ENCODE measurements around the gene PRRT1.

DNA sequence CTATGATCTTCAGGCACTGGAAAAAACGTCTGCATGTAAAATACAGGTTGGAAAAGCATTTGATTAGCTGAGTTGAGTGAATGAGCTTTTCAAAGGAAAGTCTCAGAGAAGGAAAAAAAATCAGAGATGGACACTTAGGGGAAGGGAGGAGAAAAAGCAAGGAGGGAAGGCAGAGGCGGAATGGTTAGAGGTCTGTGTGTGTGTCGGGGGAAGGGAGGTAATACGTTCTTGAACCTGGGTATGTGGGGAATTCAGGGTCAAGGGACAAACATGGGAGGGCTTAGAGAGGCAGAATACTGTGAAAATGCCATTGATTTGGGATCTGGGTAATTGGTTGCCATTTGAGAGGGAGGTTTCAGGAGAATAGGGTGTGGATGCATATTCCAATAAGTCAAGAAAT, 5.1 kb downstream of the PRRT1 start:
- TF ChIP-seq, protein P1, sequence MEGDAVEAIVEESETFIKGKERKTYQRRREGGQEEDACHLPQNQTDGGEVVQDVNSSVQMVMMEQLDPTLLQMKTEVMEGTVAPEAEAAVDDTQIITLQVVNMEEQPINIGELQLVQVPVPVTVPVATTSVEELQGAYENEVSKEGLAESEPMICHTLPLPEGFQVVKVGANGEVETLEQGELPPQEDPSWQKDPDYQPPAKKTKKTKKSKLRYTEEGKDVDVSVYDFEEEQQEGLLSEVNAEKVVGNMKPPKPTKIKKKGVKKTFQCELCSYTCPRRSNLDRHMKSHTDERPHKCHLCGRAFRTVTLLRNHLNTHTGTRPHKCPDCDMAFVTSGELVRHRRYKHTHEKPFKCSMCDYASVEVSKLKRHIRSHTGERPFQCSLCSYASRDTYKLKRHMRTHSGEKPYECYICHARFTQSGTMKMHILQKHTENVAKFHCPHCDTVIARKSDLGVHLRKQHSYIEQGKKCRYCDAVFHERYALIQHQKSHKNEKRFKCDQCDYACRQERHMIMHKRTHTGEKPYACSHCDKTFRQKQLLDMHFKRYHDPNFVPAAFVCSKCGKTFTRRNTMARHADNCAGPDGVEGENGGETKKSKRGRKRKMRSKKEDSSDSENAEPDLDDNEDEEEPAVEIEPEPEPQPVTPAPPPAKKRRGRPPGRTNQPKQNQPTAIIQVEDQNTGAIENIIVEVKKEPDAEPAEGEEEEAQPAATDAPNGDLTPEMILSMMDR (conservative IDR thresholded peaks at IDR 0.05; ENCODE audit: low read length), result no peak
- TF ChIP-seq EZH2phosphoT487 (IDR thresholded peaks at IDR 0.05; ENCODE audit: borderline replicate concordance), result no peak
